DMS53 (cell line): Measurements from ENCODE around the gene LRRC30.

Source experiments
- DNase-seq: peaks from one replicate; lab custom pipeline; 2025; lab: John Stamatoyannopoulos, UW

Gene LRRC30

GRCh38 chr18:7230626-7231349 is at the start of gene LRRC30:
Gene LRRC30, plus strand, starts transcription at chr18:7231089. Its CDS starts 50 bp downstream, at chr18:7231139.
- peak; percentile 39 for DNase-seq

DNA sequence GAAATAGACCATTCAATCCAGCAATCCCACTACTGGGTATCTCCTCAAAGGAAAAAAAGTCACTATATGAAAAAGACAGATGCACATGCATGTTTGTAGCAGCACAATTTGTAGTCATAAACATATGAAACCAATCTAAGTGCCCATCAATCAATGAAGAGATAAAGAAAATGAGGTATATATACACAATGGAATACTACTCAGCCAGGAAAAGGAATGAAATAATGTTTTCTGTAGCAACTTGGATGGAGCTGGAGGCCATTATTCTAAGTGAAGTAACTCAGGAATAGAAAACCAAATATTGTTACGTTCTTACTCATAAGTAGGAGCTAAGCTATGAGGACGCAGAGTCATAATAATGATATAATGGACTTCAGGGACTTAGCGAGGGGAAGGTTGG is 45.2 kb upstream of the LRRC30 start:
- DNase-seq: no peak

DNA sequence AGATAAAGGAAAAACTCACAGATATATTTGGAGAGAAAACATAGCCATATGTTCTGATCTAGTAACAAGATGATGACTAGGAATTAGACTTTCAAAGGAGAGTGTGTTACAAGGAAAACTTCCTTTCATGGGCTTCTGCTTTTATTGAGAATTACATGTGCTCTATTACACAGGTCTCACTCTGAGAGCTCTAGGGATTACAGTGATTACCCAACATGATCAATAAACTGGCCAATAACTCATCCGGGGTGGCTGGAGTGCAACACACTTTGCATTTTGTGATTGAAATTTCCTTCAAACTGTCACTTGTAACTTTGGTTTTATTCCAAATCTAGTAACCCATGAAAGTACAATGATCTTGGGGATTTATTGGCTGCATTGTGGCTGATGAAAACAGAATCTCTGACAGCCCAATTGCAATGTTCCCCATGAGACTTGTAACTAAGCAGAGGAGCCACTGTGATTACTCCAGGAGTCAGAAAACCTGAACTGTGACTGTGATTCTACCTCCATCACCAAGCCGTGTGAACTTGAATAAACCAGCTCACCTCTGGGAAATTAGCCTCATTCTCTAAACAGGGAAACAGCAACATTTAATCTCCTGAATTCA is 40.2 kb upstream of the LRRC30 start:
- no peak for DNase-seq

- no peak for DNase-seq
Measured at GRCh38 chr18:7191736-7192135, 39.2 kb upstream of the LRRC30 start.

DNA sequence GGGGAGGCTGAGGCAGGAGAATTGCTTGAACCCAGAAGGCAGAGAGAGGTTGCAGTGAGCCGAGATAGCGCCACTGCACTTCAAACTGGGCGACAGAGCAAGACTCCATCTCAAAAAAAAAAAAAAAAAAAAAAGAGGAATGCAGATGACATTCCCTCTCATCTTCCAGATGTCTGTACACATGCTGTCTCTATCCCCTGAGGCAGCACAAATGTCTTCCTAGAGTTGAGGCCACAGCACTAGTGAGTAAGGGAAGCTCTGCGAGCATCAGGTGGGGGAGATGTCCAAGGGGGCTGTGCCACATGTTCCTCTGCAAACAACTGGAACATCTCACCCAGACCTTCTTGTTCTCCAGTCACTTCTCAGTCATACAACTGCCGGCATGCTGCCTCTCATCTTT is 35.6 kb upstream of the LRRC30 start:
- no peak for DNase-seq

GRCh38 chr18:7196421-7196820 is 34.5 kb upstream of the LRRC30 start:
- DNase-seq: peak; percentile 69

GRCh38 chr18:7197854-7198253 is 33.0 kb upstream of the LRRC30 start:
- no peak for DNase-seq

DNA sequence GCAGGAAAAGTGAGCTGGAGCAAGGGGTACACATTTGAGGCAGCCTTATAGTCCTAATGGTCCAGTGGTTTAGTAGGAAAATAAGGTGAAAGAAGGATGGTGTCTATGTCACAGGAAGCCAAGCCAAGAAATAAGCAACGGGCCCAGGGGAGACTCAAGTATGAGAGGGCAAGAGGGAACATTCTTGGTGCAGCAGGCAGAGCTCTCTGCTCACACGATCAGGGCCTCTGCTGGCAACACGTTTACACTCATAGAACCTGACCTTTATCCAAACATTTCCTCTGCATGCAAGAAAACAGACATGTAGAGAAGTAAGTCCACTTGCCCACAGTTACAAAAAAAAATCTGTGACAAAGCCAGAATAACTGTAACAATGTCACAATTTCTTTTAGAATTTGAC is 32.6 kb upstream of the LRRC30 start:
- DNase-seq: no peak

DNA sequence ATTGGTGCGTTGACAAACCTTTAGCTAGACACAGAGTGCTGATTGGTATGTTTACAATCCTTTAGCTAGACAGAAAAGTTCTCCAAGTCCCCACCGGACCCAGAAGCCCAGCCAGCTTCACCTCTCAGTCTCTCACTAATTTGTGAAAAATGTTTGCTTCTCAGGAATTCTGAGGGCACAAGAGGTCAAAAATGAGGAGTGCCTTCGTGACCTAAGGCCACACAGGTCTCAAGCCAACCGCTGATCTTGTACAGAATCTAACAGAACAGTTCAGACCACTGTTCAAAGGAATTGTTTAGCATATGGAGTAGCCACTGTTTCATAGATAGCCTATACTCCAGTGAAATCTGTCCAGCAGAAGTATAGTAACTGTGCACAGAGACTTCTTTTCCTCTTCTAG is 29.8 kb upstream of the LRRC30 start:
- no peak for DNase-seq

- no peak for DNase-seq
Measured at GRCh38 chr18:7202169-7202568, 28.7 kb upstream of the LRRC30 start.

- DNase-seq: peak; percentile 55
Measured at GRCh38 chr18:7203601-7204000, 27.3 kb upstream of the LRRC30 start.

GRCh38 chr18:7205346-7205745 is 25.5 kb upstream of the LRRC30 start:
- no peak for DNase-seq

GRCh38 chr18:7206217-7206616 is 24.7 kb upstream of the LRRC30 start:
- DNase-seq: no peak

DNA sequence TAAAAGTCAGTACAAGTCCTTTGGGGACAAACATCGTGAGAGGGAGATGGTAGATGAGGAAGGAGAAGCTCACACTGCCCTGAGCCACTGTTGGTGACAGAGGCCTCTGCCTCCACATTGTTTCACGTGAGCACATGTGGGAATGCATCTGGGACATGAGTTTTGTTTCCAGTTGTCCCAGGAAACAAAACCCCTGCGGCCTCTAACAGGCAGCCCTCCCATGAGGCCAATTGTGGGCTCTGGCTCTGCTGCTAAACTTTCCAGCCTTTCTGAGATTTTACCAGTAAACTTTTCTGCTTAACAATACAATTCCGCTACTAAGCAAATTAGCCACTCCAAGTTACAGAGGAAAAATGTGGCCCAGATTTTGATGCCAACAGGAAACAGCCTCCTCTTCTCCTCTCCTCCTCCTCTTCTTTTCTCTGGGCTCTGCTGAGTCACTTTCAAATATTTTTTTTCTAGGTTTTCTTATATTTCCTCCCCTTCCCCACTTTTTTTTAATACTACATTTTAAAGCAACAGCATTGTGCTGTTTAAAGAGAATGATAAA is 23.4 kb upstream of the LRRC30 start:
- DNase-seq: no peak

- peak; percentile 95 for DNase-seq
Measured at GRCh38 chr18:7221424-7222155, 9.3 kb upstream of the LRRC30 start.

- no peak for DNase-seq
Measured at GRCh38 chr18:7224198-7224597, 6.7 kb upstream of the LRRC30 start.

DNA sequence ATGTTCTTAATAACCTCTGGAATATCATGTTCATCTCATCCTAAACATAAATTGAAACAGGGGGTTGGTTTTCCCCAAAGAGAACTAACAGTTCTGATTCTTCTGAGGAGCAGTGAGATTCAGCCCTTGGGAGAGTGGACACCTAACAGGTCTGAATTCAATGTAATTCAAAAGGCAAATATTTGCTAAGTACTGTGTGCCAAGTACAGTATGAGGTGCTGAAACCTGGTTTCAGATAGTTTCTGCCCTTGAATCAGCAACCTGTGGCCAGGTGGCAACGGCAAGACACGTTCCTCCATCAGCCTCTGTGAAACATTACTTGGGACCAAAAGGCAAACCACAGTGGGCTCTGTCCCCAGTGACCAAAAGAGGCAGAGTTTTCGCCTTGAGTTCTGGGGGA is 1.3 kb downstream of the LRRC30 start:
- peak; percentile 55 for DNase-seq

- DNase-seq: no peak
Measured at GRCh38 chr18:7233134-7233810, 2.4 kb downstream of the LRRC30 start.

GRCh38 chr18:7234091-7234490 is 3.2 kb downstream of the LRRC30 start:
- no peak for DNase-seq

DNA sequence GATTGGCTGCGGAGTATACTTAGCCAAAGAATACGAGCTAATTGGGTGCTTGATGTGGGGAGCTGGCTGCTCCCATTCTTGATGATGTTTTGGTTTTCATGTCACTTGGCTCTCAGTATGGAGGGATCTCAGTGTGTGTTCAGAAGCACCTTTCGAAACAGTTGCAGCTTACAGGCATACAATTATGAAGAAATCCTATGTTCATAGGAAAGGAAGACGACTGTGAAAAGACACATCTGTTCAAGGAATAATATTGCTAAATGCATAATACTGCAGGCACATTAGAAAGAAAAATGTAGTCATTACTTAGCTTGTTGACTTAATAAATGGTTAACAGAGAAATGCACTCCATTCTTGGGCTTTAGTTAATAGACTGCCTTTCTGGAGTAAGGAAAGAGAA is 4.1 kb downstream of the LRRC30 start:
- DNase-seq: no peak

- DNase-seq: no peak
Measured at GRCh38 chr18:7236072-7236471, 5.2 kb downstream of the LRRC30 start.

- no peak for DNase-seq
Measured at GRCh38 chr18:7236933-7237332, 6.0 kb downstream of the LRRC30 start.
